Esophagus muscularis mucosa (tissue), 4 donors: ENCODE data around the gene ALPL. TPM values are rescaled to one million over a fixed set of nuclear protein-coding genes. Genes with fewer than 3 reads are reported as not detected.

Experiments used
- DNase-seq: peaks from one replicate; pipeline ENCODE4 v3.0.0-alpha.2; 2017; ENCODE audit errors: extremely low spot score
- H3K27ac ChIP-seq, 4 donors: fragments of 200-600 bp; sonication (generic); replicated peaks in 1 of 4; 1 replicate in 3 of 4; 2 replicates in 1 of 4; pipeline ENCODE4 v1.5.1; 2016 to 2019; ENCODE audit warnings: mild to moderate bottlenecking in 1 of 4
- H3K27me3 ChIP-seq, 4 donors: fragments of 200-600 bp; sonication (generic); one replicate each; pipeline versions ENCODE4 v1.5.1 to v1.6.0; 2016 to 2019
- H3K36me3 ChIP-seq, 4 donors: fragments of 200-600 bp; sonication (generic); one replicate each; pipeline ENCODE4 v1.5.1; 2016 to 2019
- H3K4me1 ChIP-seq, 4 donors: fragments of 200-600 bp; sonication (generic); one replicate each; pipeline ENCODE4 v1.5.1; 2016 to 2019
- H3K4me3 ChIP-seq, 4 donors: fragments of 200-600 bp; sonication (generic); 1 replicate in 2 of 4; 2 replicates in 2 of 4; pipeline ENCODE4 v1.5.1; 2016 to 2019; ENCODE audit warnings: mild to moderate bottlenecking in 4 of 4, moderate library complexity in 1 of 4
- H3K9me3 ChIP-seq, 4 donors: fragments of 200-600 bp; sonication (generic); 1 replicate in 3 of 4; 2 replicates in 1 of 4; pipeline ENCODE4 v1.5.1; 2016 to 2019
- CTCF ChIP-seq, 3 experiments: fragments of 200-600 bp in 2 of 3; fragments of 450-650 bp in 1 of 3; sonication (generic) in 2 of 3; IDR thresholded peaks; one replicate each; pipeline ENCODE4 v1.5.1; 2017 to 2019; ENCODE audit warnings: antibody characterized with exemption in 3 of 3, mild to moderate bottlenecking in 2 of 3, moderate library complexity in 1 of 3
- EP300 ChIP-seq: sonication (generic); formaldehyde crosslinking; IDR thresholded peaks from one replicate; pipeline ENCODE4 v1.6.1; 2017; ENCODE audit warnings: antibody characterized with exemption
- POLR2A ChIP-seq: fragments of 450-650 bp; IDR thresholded peaks from one replicate; pipeline ENCODE4 v1.6.1; 2017; ENCODE audit warnings: antibody characterized with exemption, moderate library complexity, mild to moderate bottlenecking, low read depth
- POLR2AphosphoS5 ChIP-seq, 2 donors: sonication (generic); formaldehyde crosslinking; IDR thresholded peaks; one replicate each; pipeline ENCODE4 v1.6.1; 2017; ENCODE audit warnings: antibody characterized with exemption in 2 of 2
- WGBS: methylation state at CpG from one replicate; pipeline ENCODE4 v1.1.5; 2018; 5-methylcytosine and 5-hydroxymethylcytosine counted together
- intact Hi-C: fragments of 100-400 bp; cut with DNase I; formaldehyde crosslinking; loops from one replicate; pipeline ENCODE4 v1.15.1; 2023
- total RNA-seq, 4 donors: library from RNA; depleted of rRNA; stranded (reverse); fragments of >200 nt; gene quantifications; one replicate each; pipeline versions ENCODE4 v1.1.0 to v1.2.1, GENCODE V29; 2016

The ALPL gene
- total RNA-seq, 4 donors from 2014 or later: 1.2 to 10.3 (median 3.8) TPM

- 92% methylated on average over 3 of the region's 3 CpGs for WGBS
- H3K27me3 ChIP-seq: peaks cover 0 to 34% (median 0%) of the 10 kb centered on the region in 4 donors
- H3K4me3 ChIP-seq: no peak overlapping the region
- H3K27ac ChIP-seq: no peak overlapping the region
- no peak for TF ChIP-seq CTCF (IDR thresholded peaks at IDR 0.05)
- no peak for TF ChIP-seq POLR2A
- TF ChIP-seq POLR2AphosphoS5 (IDR thresholded peaks at IDR 0.05): no peak
- TF ChIP-seq EP300: no peak
- intact Hi-C loops: loop anchor here (10.0 kb wide), 1 partner anchor 122 kb away; no protein-coding TSS in a partner anchor
- H3K36me3 ChIP-seq: no peaks in the 10 kb centered on the region
- H3K4me1 ChIP-seq: peaks cover 0 to 2% (median 0%) of the 10 kb centered on the region in 4 donors
- no peak for DNase-seq
- H3K9me3 ChIP-seq: no peaks in the 10 kb centered on the region
Measured at GRCh38 chr1:21496886-21497285, 12.3 kb upstream of the ALPL start.

- TF ChIP-seq CTCF (IDR thresholded peaks at IDR 0.05) (no peak), POLR2A (no peak), POLR2AphosphoS5 (IDR thresholded peaks at IDR 0.05) (no peak), EP300 (no peak)
- intact Hi-C loops: loop anchor here (10.0 kb wide), 1 partner anchor 123 kb away; no protein-coding TSS in a partner anchor
- WGBS: 59% methylated on average over 7 of the region's 7 CpGs
- H3K27me3 ChIP-seq: peaks cover 0 to 31% (median 0%) of the 10 kb centered on the region in 4 donors
- no peaks in the 10 kb centered on the region for H3K36me3 ChIP-seq
- no peaks in the 10 kb centered on the region for H3K4me1 ChIP-seq
- H3K27ac ChIP-seq: no peak overlapping the region
- H3K4me3 ChIP-seq: no peak overlapping the region
- H3K9me3 ChIP-seq: no peaks in the 10 kb centered on the region
- no peak for DNase-seq
Measured at GRCh38 chr1:21497466-21498061, 11.7 kb upstream of the ALPL start.

GRCh38 chr1:21499283-21499950 is 9.8 kb upstream of the ALPL start:
- H3K9me3 ChIP-seq: no peaks in the 10 kb centered on the region
- TF ChIP-seq EP300 (no peak), POLR2AphosphoS5 (IDR thresholded peaks at IDR 0.05) (no peak), CTCF (IDR thresholded peaks at IDR 0.05) (no peak), POLR2A (no peak)
- no peak overlapping the region for H3K4me3 ChIP-seq
- DNase-seq: no peak
- intact Hi-C loops: loop anchor here (10.0 kb wide), 1 partner anchor 125 kb away; no protein-coding TSS in a partner anchor
- no peaks in the 10 kb centered on the region for H3K4me1 ChIP-seq
- H3K27ac ChIP-seq: no peak overlapping the region
- H3K27me3 ChIP-seq: peaks cover 0 to 43% (median 0%) of the 10 kb centered on the region in 4 donors
- WGBS: 100% methylated on average over 1 of the region's 1 CpG
- no peaks in the 10 kb centered on the region for H3K36me3 ChIP-seq

GRCh38 chr1:21503706-21504377 is 5.4 kb upstream of the ALPL start:
- 65% methylated on average over 7 of the region's 7 CpGs for WGBS
- H3K27ac ChIP-seq: no peak overlapping the region
- H3K36me3 ChIP-seq: no peaks in the 10 kb centered on the region
- no peak overlapping the region for H3K4me3 ChIP-seq
- H3K4me1 ChIP-seq: peaks cover 4 to 7% (median 5%) of the 10 kb centered on the region in 4 donors
- DNase-seq: no peak
- no peak for TF ChIP-seq POLR2A
- TF ChIP-seq EP300: no peak
- TF ChIP-seq POLR2AphosphoS5 (IDR thresholded peaks at IDR 0.05): no peak
- TF ChIP-seq CTCF (IDR thresholded peaks at IDR 0.05): no peak
- peaks cover 0 to 76% (median 10%) of the 10 kb centered on the region in 4 donors for H3K27me3 ChIP-seq
- intact Hi-C loops: no loop called here
- no peaks in the 10 kb centered on the region for H3K9me3 ChIP-seq
